Upper lobe of right lung (tissue), 1 donor: Measurements from ENCODE around the gene CXorf58. TPM values are rescaled to one million over a fixed set of nuclear protein-coding genes. Genes with fewer than 3 reads are reported as not detected.

ENCODE experiments used
- ATAC-seq: fragments of 200-7000 bp; cut with Tn5 transposase; one replicate; pipeline ENCODE4 v1.9.1; 2020; ENCODE audit warnings: mild to moderate bottlenecking, moderate library complexity
- DNase-seq: peaks from one replicate; pipeline ENCODE4 v3.0.0-alpha.2; 2020
- H3K27ac ChIP-seq: fragments of 200-600 bp; one replicate; pipeline ENCODE4 v1.8.0; 2022
- H3K27me3 ChIP-seq: fragments of 200-600 bp; one replicate; pipeline ENCODE4 v1.8.0; 2022; ENCODE audit warnings: mild to moderate bottlenecking
- H3K36me3 ChIP-seq: fragments of 200-600 bp; one replicate; pipeline ENCODE4 v1.8.0; 2022
- H3K4me1 ChIP-seq: fragments of 200-600 bp; one replicate; pipeline ENCODE4 v1.8.0; 2022
- H3K4me3 ChIP-seq: fragments of 200-600 bp; one replicate; pipeline ENCODE4 v1.8.0; 2022; ENCODE audit warnings: mild to moderate bottlenecking
- H3K9me3 ChIP-seq: fragments of 200-600 bp; one replicate; pipeline ENCODE4 v1.8.0; 2022
- intact Hi-C: fragments of 100-400 bp; cut with DNase I; formaldehyde crosslinking; loops from one replicate; pipeline ENCODE4 v1.11.0; 2022
- total RNA-seq: library from RNA; stranded (reverse); fragmentation: NEBNext Ultra II Directional; extraction: Animal tissue kit (Norgen Biotek cat#: 25700); gene quantifications from one replicate; pipeline ENCODE4 v1.2.1, GENCODE V29; 2021
- TF ChIP-seq, protein P1 (sequence below): fragments of 200-600 bp; IDR thresholded peaks from one replicate; pipeline ENCODE4 v1.8.0; 2022; ENCODE audit warnings: antibody characterized with exemption
- donor health status: DM: no; HTN: yes; CAD: no; lungs with severe emphysema.

CXorf58 gene
- total RNA-seq, 1 donor from 2014 or later: not detected

DNA sequence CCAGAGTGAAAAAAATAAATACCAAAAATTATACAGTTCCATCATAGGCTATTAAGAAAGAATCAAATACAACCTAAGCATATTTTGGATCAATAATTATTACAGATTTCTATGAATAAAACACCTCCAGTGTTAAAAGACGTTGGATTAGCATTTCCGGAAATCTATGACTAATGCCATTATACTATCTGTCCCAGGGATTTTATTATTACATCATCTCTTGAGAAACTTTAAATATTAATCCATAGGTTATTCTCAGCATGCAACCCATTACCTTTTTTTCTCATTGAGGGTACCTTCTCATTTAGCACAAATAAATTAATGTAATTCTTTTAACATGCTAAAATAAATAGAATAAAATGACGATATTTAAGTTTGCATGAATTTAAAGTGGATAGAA, 44.6 kb downstream of the CXorf58 start:
- H3K36me3 ChIP-seq: no peaks in the 10 kb centered on the region
- H3K4me1 ChIP-seq: no peaks in the 10 kb centered on the region
- no peak overlapping the region for H3K4me3 ChIP-seq
- no peaks in the 10 kb centered on the region for H3K27me3 ChIP-seq
- H3K27ac ChIP-seq: no peak overlapping the region
- DNase-seq (no peak), ATAC-seq (no peak)
- TF ChIP-seq, protein P1, sequence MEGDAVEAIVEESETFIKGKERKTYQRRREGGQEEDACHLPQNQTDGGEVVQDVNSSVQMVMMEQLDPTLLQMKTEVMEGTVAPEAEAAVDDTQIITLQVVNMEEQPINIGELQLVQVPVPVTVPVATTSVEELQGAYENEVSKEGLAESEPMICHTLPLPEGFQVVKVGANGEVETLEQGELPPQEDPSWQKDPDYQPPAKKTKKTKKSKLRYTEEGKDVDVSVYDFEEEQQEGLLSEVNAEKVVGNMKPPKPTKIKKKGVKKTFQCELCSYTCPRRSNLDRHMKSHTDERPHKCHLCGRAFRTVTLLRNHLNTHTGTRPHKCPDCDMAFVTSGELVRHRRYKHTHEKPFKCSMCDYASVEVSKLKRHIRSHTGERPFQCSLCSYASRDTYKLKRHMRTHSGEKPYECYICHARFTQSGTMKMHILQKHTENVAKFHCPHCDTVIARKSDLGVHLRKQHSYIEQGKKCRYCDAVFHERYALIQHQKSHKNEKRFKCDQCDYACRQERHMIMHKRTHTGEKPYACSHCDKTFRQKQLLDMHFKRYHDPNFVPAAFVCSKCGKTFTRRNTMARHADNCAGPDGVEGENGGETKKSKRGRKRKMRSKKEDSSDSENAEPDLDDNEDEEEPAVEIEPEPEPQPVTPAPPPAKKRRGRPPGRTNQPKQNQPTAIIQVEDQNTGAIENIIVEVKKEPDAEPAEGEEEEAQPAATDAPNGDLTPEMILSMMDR: no peak
- H3K9me3 ChIP-seq: no peaks in the 10 kb centered on the region
- intact Hi-C loops: no loop called here

DNA sequence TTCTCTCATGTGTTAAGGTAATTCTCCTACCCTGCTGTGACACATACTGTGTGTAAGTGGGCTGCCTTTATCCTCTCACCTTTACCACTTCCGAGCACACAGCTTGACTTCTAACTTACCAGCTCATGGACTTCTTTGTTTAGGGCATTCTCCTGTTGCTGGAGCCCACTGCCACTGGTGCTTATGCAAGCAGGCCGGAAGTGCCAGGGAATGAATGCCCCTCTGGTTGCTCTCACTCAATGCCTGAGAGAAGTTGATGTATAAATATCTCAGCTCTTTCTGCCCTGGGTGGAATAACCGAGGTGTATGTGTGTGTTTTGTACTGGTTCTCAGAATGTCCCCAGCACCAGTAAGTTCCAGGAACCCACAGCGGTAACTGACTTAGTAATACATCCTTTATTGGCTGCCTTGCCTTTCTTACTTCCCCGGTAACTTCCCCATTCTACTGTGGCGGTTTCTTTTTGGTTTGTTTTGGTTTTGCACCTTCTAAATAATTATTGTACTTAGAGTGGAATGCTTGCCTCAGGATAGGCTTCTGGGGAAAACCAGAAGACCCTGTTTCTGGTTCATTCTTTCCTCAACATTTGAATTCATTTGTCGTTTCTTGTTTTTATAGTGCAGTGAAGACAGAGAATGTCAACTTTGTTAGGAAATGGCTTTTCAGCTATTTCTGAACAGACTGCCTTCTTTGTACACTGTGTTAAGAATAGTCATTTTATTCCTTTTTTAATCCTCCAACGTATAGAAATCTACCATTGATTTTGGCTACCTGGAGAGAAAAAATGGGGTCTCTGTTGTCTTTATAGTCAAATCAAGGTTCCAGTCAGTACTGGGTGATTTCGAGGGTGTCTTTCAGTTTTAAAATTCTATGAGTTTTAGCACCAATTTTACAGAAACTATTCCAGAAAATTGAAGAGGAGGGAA, 45.4 kb downstream of the CXorf58 start:
- TF ChIP-seq, protein P1: no peak
- Histone ChIP-seq H3K27me3 (no peaks in the 10 kb centered on the region), H3K27ac (peak overlapping the region; percentile 36), H3K4me1 (no peaks in the 10 kb centered on the region), H3K36me3 (no peaks in the 10 kb centered on the region), H3K9me3 (no peaks in the 10 kb centered on the region), H3K4me3 (peak overlapping the region; percentile 10)
- no peak for DNase-seq
- intact Hi-C loops: no loop called here
- ATAC-seq: peak; percentile 73

DNA sequence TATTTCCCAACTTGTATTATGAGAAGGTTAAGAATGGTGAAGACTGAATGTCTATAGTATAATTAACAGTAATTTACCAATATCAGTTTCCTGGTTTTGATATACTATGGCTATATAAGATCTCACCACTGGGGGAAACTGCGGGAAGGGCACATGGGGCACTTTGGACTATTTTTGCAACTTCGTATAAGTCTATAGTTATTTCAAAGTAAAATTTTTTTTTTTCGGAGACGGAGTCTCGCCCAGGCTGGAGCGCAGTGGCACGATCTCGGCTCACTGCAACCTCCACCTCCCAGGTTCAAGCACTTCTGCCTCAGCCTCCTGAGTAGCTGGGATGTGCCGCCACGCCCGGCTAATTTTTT, 46.1 kb downstream of the CXorf58 start:
- Histone ChIP-seq H3K36me3 (no peaks in the 10 kb centered on the region), H3K4me1 (no peaks in the 10 kb centered on the region), H3K4me3 (no peak overlapping the region), H3K9me3 (no peaks in the 10 kb centered on the region), H3K27ac (peak overlapping the region; percentile 36), H3K27me3 (no peaks in the 10 kb centered on the region)
- DNase-seq (no peak), ATAC-seq (no peak)
- TF ChIP-seq, protein P1: no peak
- intact Hi-C loops: no loop called here

DNA sequence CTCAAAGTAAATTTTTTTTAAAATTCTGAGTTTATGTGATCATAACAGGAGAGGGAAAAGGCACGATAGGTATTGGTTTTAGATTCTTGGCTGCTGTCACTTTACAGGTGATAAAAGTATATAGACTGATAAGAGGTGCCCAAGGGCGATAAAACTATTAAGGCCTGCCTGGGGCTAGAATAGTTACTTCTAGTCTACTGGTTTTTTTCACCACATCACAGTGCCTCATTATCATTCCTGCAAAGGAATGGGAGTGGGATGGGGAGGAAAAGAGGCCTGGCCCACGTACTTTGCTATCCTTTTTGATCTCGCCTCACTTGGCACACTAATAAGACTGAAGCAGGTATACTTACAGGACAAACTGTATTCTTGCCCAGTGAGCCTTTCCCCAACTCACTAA, 46.6 kb downstream of the CXorf58 start:
- no peak for ATAC-seq

DNA sequence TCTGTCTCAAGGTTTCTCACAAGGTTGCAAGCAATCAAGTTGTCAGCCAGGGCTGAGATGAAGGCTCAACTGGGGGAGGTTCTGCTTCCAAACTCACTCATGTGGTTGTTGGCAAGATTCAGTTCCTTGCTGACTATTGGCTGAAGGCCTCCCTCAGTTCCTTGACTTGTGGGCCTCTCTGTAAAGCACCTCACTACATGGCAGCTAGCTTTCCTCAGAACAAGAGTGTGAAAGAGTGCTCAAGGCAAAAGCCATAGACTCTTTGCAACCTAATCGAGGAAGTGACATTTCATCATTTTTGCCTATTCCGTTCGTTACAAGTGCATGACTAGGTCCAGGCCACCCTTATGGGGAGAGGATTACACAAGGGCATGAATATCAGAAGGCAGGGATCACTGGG, 52.0 kb downstream of the CXorf58 start:
- intact Hi-C loops: no loop called here
- peak; percentile 63 for ATAC-seq

More for the DNA sequence above, 46.6 kb downstream of the CXorf58 start:
- Histone ChIP-seq H3K4me3 (no peak overlapping the region), H3K27me3 (no peaks in the 10 kb centered on the region), H3K36me3 (no peaks in the 10 kb centered on the region), H3K9me3 (no peaks in the 10 kb centered on the region), H3K4me1 (no peaks in the 10 kb centered on the region), H3K27ac (no peak overlapping the region)
- TF ChIP-seq, protein P1: no peak
- intact Hi-C loops: no loop called here
- no peak for DNase-seq

More for the DNA sequence above, 52.0 kb downstream of the CXorf58 start:
- Histone ChIP-seq H3K36me3 (no peaks in the 10 kb centered on the region), H3K4me1 (no peaks in the 10 kb centered on the region), H3K9me3 (no peaks in the 10 kb centered on the region), H3K4me3 (no peak overlapping the region), H3K27ac (no peak overlapping the region), H3K27me3 (no peaks in the 10 kb centered on the region)
- DNase-seq: no peak
- TF ChIP-seq, protein P1: no peak
